Right lobe of liver (tissue), 4 donors: Measurements from ENCODE around the gene RMND1.

Experiments
- CTCF ChIP-seq, 4 donors: fragments of 200-600 bp in 3 of 4; fragments of 450-650 bp in 1 of 4; IDR thresholded peaks; one replicate each; pipeline versions ENCODE4 v1.5.1 to v1.8.0; 2016 to 2022; ENCODE audit warnings: antibody characterized with exemption in 4 of 4, mild to moderate bottlenecking in 2 of 4
- POLR2A ChIP-seq: fragments of 450-650 bp; IDR thresholded peaks from one replicate; pipeline ENCODE4 v1.6.1; 2017; ENCODE audit warnings: antibody characterized with exemption, mild to moderate bottlenecking
- donor health status: DM: no; HTN: no; CAD: no.
- donor health status: DM: no; HTN: no; CAD: no.
- donor health status: DM: no; HTN: yes; CAD: no.

DNA sequence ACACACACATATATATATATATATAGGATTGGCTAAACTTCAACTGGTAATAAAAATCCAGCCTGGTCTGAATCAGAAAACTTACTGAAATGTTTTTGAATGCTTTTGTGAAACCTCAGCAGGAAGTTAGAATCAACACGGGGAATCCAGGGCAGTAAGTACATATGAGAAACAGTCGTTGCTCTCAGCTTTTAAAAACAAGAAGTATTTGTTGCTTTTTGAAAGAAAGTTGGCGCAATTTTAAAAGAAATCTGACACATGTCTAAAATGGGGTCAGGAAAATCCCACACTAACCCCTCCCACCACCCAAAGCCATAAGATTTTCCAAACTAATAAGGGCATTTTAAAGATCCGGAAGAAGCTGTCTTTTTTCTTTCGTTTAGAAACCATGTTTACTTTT, 30.4 kb upstream of the RMND1 start:
- TF ChIP-seq CTCF (IDR thresholded peaks at IDR 0.05) (no peak), POLR2A (no peak)
